Esophagus squamous epithelium (tissue), 5 donors: Measurements from ENCODE around the gene TOB1. TPM values are rescaled to one million over a fixed set of nuclear protein-coding genes. Genes with fewer than 3 reads are reported as not detected.

Source experiments
- DNase-seq: peaks from one replicate; lab custom pipeline; 2025; lab: John Stamatoyannopoulos, UW
- H3K27ac ChIP-seq, 4 donors: fragments of 200-600 bp; sonication (generic); one replicate each; pipeline ENCODE4 v1.5.1; 2016 to 2019; ENCODE audit warnings: mild to moderate bottlenecking in 1 of 4
- H3K27me3 ChIP-seq, 4 donors: fragments of 200-600 bp; sonication (generic); 1 replicate in 3 of 4; 2 replicates in 1 of 4; pipeline versions ENCODE4 v1.5.1 to v1.6.0; 2017 to 2021; ENCODE audit warnings: antibody characterized with exemption in 1 of 4
- H3K36me3 ChIP-seq, 3 donors: fragments of 200-600 bp; sonication (generic); one replicate each; pipeline ENCODE4 v1.5.1; 2016 to 2019
- H3K4me1 ChIP-seq, 3 donors: fragments of 200-600 bp; sonication (generic); one replicate each; pipeline ENCODE4 v1.5.1; 2017 to 2019
- H3K4me3 ChIP-seq, 4 donors: fragments of 200-600 bp; sonication (generic); 1 replicate in 3 of 4; 2 replicates in 1 of 4; pipeline ENCODE4 v1.5.1; 2016 to 2019; ENCODE audit warnings: mild to moderate bottlenecking in 2 of 4, moderate library complexity in 1 of 4
- H3K9me3 ChIP-seq, 3 donors: fragments of 200-600 bp; sonication (generic); one replicate each; pipeline ENCODE4 v1.5.1; 2016 to 2019
- POLR2A ChIP-seq, 4 donors: fragments of 450-650 bp; IDR thresholded peaks; one replicate each; pipeline ENCODE4 v1.6.1; 2017; ENCODE audit warnings: antibody characterized with exemption in 4 of 4, mild to moderate bottlenecking in 4 of 4, moderate library complexity in 3 of 4
- WGBS, 2 donors: methylation state at CpG; one replicate each; pipeline ENCODE4 v1.1.5; 2018; 5-methylcytosine and 5-hydroxymethylcytosine counted together
- intact Hi-C: fragments of 100-400 bp; cut with DNase I; formaldehyde crosslinking; loops from one replicate; pipeline ENCODE4 v1.15.0; 2022
- total RNA-seq, 4 donors: library from RNA; depleted of rRNA; stranded (reverse); fragments of >200 nt; gene quantifications; one replicate each; pipeline ENCODE4 v1.1.0, GENCODE V29; 2016
- TF ChIP-seq, protein P1 (sequence below), 6 experiments: fragments of 450-650 bp in 4 of 6; fragments of 200-600 bp in 2 of 6; sonication (generic) in 2 of 6; IDR thresholded peaks; one replicate each; pipeline ENCODE4 v1.5.1; 2016 to 2019; ENCODE audit warnings: antibody characterized with exemption in 6 of 6, mild to moderate bottlenecking in 4 of 6, moderate library complexity in 4 of 6
- donor health status: DM: yes; HTN: yes; CAD: no.

Gene TOB1
- total RNA-seq, 4 donors from 2014 or later, result 21.5 to 35.9 (median 31.1) TPM

- Histone ChIP-seq H3K4me3 (peak overlapping the region; percentile 92 to 99 (median 97)), H3K27ac (peak overlapping the region; percentile 96 to 100 (median 98)), H3K4me1 (peaks cover 7 to 59% (median 20%) of the 10 kb centered on the region in 3 donors), H3K9me3 (no peaks in the 10 kb centered on the region), H3K36me3 (peaks cover 6 to 34% (median 9%) of the 10 kb centered on the region in 3 donors), H3K27me3 (no peaks in the 10 kb centered on the region)
- DNase-seq, result no peak
- 2 to 6% methylated on average over 6 of the region's 6 CpGs for WGBS, 2 donors
- intact Hi-C loops, result loop anchor here (5.0 kb wide), 1 partner anchor 88 kb away; no protein-coding TSS in a partner anchor
- no peak for TF ChIP-seq POLR2A (IDR thresholded peaks at IDR 0.05)
- TF ChIP-seq, protein P1, sequence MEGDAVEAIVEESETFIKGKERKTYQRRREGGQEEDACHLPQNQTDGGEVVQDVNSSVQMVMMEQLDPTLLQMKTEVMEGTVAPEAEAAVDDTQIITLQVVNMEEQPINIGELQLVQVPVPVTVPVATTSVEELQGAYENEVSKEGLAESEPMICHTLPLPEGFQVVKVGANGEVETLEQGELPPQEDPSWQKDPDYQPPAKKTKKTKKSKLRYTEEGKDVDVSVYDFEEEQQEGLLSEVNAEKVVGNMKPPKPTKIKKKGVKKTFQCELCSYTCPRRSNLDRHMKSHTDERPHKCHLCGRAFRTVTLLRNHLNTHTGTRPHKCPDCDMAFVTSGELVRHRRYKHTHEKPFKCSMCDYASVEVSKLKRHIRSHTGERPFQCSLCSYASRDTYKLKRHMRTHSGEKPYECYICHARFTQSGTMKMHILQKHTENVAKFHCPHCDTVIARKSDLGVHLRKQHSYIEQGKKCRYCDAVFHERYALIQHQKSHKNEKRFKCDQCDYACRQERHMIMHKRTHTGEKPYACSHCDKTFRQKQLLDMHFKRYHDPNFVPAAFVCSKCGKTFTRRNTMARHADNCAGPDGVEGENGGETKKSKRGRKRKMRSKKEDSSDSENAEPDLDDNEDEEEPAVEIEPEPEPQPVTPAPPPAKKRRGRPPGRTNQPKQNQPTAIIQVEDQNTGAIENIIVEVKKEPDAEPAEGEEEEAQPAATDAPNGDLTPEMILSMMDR (IDR thresholded peaks at IDR 0.05), result peak in 1 of 6 experiments; percentile 12
Observed at GRCh38 chr17:50864747-50865059, 1.5 kb downstream of the TOB1 start.

GRCh38 chr17:50863931-50864330, 2.2 kb downstream of the TOB1 start:
- H3K27me3 ChIP-seq, result no peaks in the 10 kb centered on the region
- intact Hi-C loops, result no loop called here
- peaks cover 7 to 52% (median 20%) of the 10 kb centered on the region in 3 donors for H3K4me1 ChIP-seq
- DNase-seq, result no peak
- peak overlapping the region; percentile 92 to 99 (median 97) for H3K4me3 ChIP-seq
- H3K9me3 ChIP-seq, result no peaks in the 10 kb centered on the region
- H3K27ac ChIP-seq, result peak overlapping the region; percentile 78 to 100 (median 96)
- no peak for TF ChIP-seq POLR2A (IDR thresholded peaks at IDR 0.05)
- TF ChIP-seq, protein P1 (IDR thresholded peaks at IDR 0.05), result no peak
- H3K36me3 ChIP-seq, result peaks cover 6 to 34% (median 9%) of the 10 kb centered on the region in 3 donors
- WGBS, 2 donors, result 63 to 66% methylated on average over 3 of the region's 3 CpGs

DNA sequence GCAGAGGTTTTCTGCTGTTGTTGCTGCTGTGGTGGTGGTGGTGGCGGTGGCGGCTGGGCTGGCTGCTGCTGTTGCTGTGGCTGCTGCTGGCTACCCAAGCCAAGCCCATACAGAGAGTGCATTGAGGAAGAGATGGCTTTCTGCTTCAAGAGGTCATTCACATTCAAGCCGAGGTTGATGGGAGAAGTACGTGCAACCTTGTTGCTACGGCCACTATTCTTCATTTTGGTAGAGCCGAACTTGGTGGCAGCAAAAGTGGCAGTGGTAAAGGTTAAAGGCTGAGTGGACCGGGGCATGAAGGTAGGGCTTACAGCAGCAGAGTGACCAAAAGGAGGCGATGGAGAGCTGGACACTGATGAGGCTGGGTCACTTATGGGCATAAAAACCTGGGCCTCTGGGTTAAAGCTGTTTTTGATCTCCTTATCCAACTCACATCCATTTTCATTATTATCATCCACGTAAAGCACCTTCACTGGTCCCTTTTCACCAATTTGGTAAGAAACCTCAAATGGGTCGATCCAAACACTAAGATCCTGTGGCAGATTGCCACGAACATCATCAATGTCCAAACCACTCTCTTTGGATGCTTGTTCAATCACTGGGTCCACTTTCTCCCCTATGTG, 2.8 kb downstream of the TOB1 start:
- Histone ChIP-seq H3K27me3 (no peaks in the 10 kb centered on the region), H3K4me1 (peaks cover 7 to 46% (median 20%) of the 10 kb centered on the region in 3 donors), H3K9me3 (no peaks in the 10 kb centered on the region), H3K36me3 (peaks cover 6 to 34% (median 9%) of the 10 kb centered on the region in 3 donors), H3K4me3 (peak overlapping the region in 3 of 4 donors; percentile 92 to 99 (median 98)), H3K27ac (peak overlapping the region; percentile 78 to 100 (median 96))
- intact Hi-C loops, result no loop called here
- TF ChIP-seq, protein P1 (IDR thresholded peaks at IDR 0.05), result peak in 5 of 6 experiments; percentile 14 to 50 (median 45)
- no peak for TF ChIP-seq POLR2A (IDR thresholded peaks at IDR 0.05)
- 63 to 65% methylated on average over 11 of the region's 11 CpGs for WGBS, 2 donors
- no peak for DNase-seq

DNA sequence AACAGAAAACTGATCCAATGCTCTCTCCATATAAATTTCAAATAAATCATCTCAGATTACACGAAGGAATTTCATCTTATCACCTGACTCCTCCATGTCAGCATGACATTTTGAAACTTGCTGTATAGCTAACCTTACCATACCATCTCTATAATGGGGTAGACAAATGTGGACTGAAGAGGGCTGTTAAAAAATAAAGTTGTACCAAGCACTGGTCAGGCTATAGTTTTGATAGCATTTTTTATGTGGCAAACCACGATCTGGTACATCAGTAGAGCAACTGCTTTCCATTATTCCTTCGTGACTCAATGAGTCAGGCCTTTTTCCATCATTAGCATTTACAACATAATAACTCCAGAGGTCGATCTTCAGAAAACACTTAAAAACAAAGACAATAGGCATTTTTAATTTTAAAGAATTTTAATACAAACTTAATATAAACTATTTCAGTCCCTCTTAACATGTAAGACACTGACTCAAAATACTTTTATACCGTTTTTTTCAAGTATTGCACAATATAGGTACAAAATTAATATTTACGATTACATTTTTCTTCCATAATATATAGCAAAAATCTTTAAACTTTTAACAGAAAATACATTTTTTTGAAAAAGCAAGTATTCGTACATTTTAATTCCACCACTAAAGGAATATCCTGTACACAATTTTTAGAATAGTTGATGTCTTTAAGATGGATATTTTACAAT, 4.2 kb downstream of the TOB1 start:
- H3K9me3 ChIP-seq, result no peaks in the 10 kb centered on the region

More for the DNA sequence above, 4.2 kb downstream of the TOB1 start:
- Histone ChIP-seq H3K4me3 (peak overlapping the region in 2 of 4 donors; percentile 4 to 99), H3K4me1 (peaks cover 7 to 40% (median 20%) of the 10 kb centered on the region in 3 donors), H3K27me3 (no peaks in the 10 kb centered on the region), H3K36me3 (peaks cover 6 to 34% (median 9%) of the 10 kb centered on the region in 3 donors), H3K27ac (peak overlapping the region in 2 of 4 donors; percentile 96 to 100)
- intact Hi-C loops, result no loop called here
- no peak for DNase-seq
- WGBS, 2 donors, result 51 to 61% methylated on average over 7 of the region's 7 CpGs
- peak in 1 of 4 donors; percentile 4 for TF ChIP-seq POLR2A (IDR thresholded peaks at IDR 0.05)
- TF ChIP-seq, protein P1 (IDR thresholded peaks at IDR 0.05), result no peak
